Psoas muscle (tissue), 8 donors: ENCODE data around the gene RECQL5. TPM values are rescaled to one million over a fixed set of nuclear protein-coding genes. Genes with fewer than 3 reads are reported as not detected.

Source experiments
- ATAC-seq, 4 donors: fragments of 200-7000 bp; cut with Tn5 transposase; one replicate each; pipeline ENCODE4 v1.9.1; 2020; ENCODE audit warnings: moderate library complexity in 3 of 4, mild to moderate bottlenecking in 2 of 4
- DNase-seq, 2 donors: peaks; one replicate each; pipeline ENCODE4 v3.0.0-alpha.2; 2020
- H3K27ac ChIP-seq: fragments of 200-600 bp; one replicate; pipeline ENCODE4 v1.8.0; 2022
- H3K27me3 ChIP-seq, 3 donors: fragments of 200-600 bp in 1 of 3; one replicate each; pipeline versions ENCODE4 v1.6.1 to v1.8.0; 2013 to 2022; ENCODE audit warnings: low read length in 2 of 3, mild to moderate bottlenecking in 2 of 3, moderate library complexity in 1 of 3; ENCODE audit not compliant: insufficient read depth in 3 of 3
- H3K36me3 ChIP-seq, 2 donors: fragments of 200-600 bp in 1 of 2; one replicate each; pipeline versions ENCODE4 v1.6.1 to v1.8.0; 2013 to 2022; ENCODE audit warnings: low read depth in 1 of 2, mild to moderate bottlenecking in 1 of 2, moderate library complexity in 1 of 2; ENCODE audit not compliant: insufficient read depth in 1 of 2
- H3K4me1 ChIP-seq: fragments of 200-600 bp; one replicate; pipeline ENCODE4 v1.8.0; 2022
- H3K4me3 ChIP-seq: fragments of 200-600 bp; one replicate; pipeline ENCODE4 v1.8.0; 2022; ENCODE audit warnings: mild to moderate bottlenecking
- H3K9me3 ChIP-seq: fragments of 200-600 bp; one replicate; pipeline ENCODE4 v1.8.0; 2022
- CTCF ChIP-seq: fragments of 200-600 bp; IDR thresholded peaks from one replicate; pipeline ENCODE4 v1.8.0; 2022; ENCODE audit warnings: antibody characterized with exemption
- WGBS, 3 donors: extraction: QIAGEN DNeasy Blood & Tissue Kit; methylation state at CpG; one replicate each; pipeline versions ENCODE4 v1.1.6 to v1.1.7; 2013; 5-methylcytosine and 5-hydroxymethylcytosine counted together
- intact Hi-C, 2 donors: fragments of 100-400 bp; cut with DNase I; formaldehyde crosslinking; loops; one replicate each; pipeline versions ENCODE4 v1.11.0 to v1.14.2; 2022
- polyA plus RNA-seq, 3 donors: library from polyadenylated mRNA; stranded (reverse); fragments of 200-250 nt; gene quantifications; one replicate each; pipeline ENCODE4 v1.2.3, GENCODE V29; 2013
- total RNA-seq, 4 donors: library from RNA; stranded (reverse); fragmentation: NEBNext Ultra II Directional in 2 of 4; extraction: Animal tissue kit (Norgen Biotek cat#: 25700) in 2 of 4; gene quantifications; one replicate each; pipeline versions ENCODE4 v1.2.1 to v1.2.4, GENCODE V29; 2021 to 2023
- donor health status: healthy with polysubstance abuse.
- donor health status: DM: no; HTN: no; CAD: no; lungs with moderate emphysema.
- donor health status: Bipolar disorder and iron deficiency.
- donor health status: healthy.
- donor health status: DM: yes; HTN: yes; CAD: no.
- donor health status: DM: no; HTN: no; CAD: no.
- donor health status: DM: no; HTN: no; CAD: no.
- donor health status: DM: yes; HTN: yes; CAD: no.

Gene RECQL5
- total and polyA plus RNA-seq, 7 donors, result 5.7 to 16.0 (median 8.0) TPM

GRCh38 chr17:75684249-75684648 is 17.3 kb upstream of the RECQL5 start:
- WGBS, 3 donors, result 94 to 97% (median 95%) methylated on average over 5 of the region's 5 CpGs
- peaks cover 43% of the 10 kb centered on the region for H3K4me1 ChIP-seq
- ATAC-seq, result peak in 1 of 4 donors; percentile 43
- H3K9me3 ChIP-seq, result no peaks in the 10 kb centered on the region
- no peak overlapping the region for H3K4me3 ChIP-seq
- no peak for TF ChIP-seq CTCF
- H3K36me3 ChIP-seq, result peaks cover 0 to 8% of the 10 kb centered on the region in 2 donors
- intact Hi-C loops, result no loop called here
- no peaks in the 10 kb centered on the region for H3K27me3 ChIP-seq
- H3K27ac ChIP-seq, result no peak overlapping the region
- DNase-seq, result no peak

- Histone ChIP-seq H3K36me3 (peaks cover 0 to 8% of the 10 kb centered on the region in 2 donors), H3K4me3 (no peak overlapping the region), H3K27me3 (no peaks in the 10 kb centered on the region), H3K9me3 (no peaks in the 10 kb centered on the region), H3K4me1 (peaks cover 38% of the 10 kb centered on the region), H3K27ac (no peak overlapping the region)
- 81 to 91% (median 84%) methylated on average over 4 of the region's 4 CpGs for WGBS, 3 donors
- intact Hi-C loops, result no loop called here
- ATAC-seq (no peak), DNase-seq (no peak)
- no peak for TF ChIP-seq CTCF
These were observed 16.6 kb upstream of the RECQL5 start for GRCh38 chr17:75683583-75683982.

GRCh38 chr17:75681289-75681688 is 14.3 kb upstream of the RECQL5 start:
- no peak for TF ChIP-seq CTCF
- intact Hi-C loops, result no loop called here
- Histone ChIP-seq H3K36me3 (peaks cover 2 to 5% of the 10 kb centered on the region in 2 donors), H3K4me1 (peaks cover 27% of the 10 kb centered on the region), H3K4me3 (no peak overlapping the region), H3K9me3 (no peaks in the 10 kb centered on the region), H3K27ac (peak overlapping the region; percentile 16), H3K27me3 (no peaks in the 10 kb centered on the region)
- WGBS, 3 donors, result 60 to 84% (median 68%) methylated on average over 3 of the region's 3 CpGs
- no peak for DNase-seq
- ATAC-seq, result peak in 1 of 4 donors; percentile 34

- H3K4me3 ChIP-seq, result no peak overlapping the region
- TF ChIP-seq CTCF, result no peak
- H3K4me1 ChIP-seq, result peaks cover 33% of the 10 kb centered on the region
- intact Hi-C loops, result no loop called here
- DNase-seq (no peak), ATAC-seq (no peak)
- no peaks in the 10 kb centered on the region for H3K9me3 ChIP-seq
- no peaks in the 10 kb centered on the region for H3K27me3 ChIP-seq
- WGBS, 3 donors, result 86 to 91% (median 89%) methylated on average over 10 of the region's 10 CpGs
- peaks cover 2 to 5% of the 10 kb centered on the region in 2 donors for H3K36me3 ChIP-seq
- no peak overlapping the region for H3K27ac ChIP-seq
These were observed 13.5 kb upstream of the RECQL5 start for GRCh38 chr17:75680431-75680830.

- peak; percentile 21 for TF ChIP-seq CTCF
- intact Hi-C loops, result loop anchor here in 1 of 2 donors (5.0 kb wide), 1 partner anchor 47 kb away; the partner anchor contains the start of gene SMIM5
- Histone ChIP-seq H3K27ac (peak overlapping the region; percentile 23), H3K4me1 (peaks cover 33% of the 10 kb centered on the region), H3K27me3 (no peaks in the 10 kb centered on the region), H3K36me3 (peaks cover 2 to 5% of the 10 kb centered on the region in 2 donors), H3K4me3 (no peak overlapping the region), H3K9me3 (no peaks in the 10 kb centered on the region)
- DNase-seq, result no peak
- peak in 2 of 4 donors; percentile 55 to 60 for ATAC-seq
- 67 to 74% (median 68%) methylated on average over 11 of the region's 11 CpGs for WGBS, 3 donors
These were observed 12.8 kb upstream of the RECQL5 start for GRCh38 chr17:75679706-75680211.
